Smooth muscle cell of the umbilical artery (primary cell): ENCODE data around the gene C1orf198. TPM values are rescaled to one million over a fixed set of nuclear protein-coding genes. Genes with fewer than 3 reads are reported as not detected.

Source experiments
- total RNA-seq: library from RNA; depleted of rRNA; stranded (reverse); fragments of >200 nt; gene quantifications from 2 replicates; pipeline ENCODE4 v1.2.3, GENCODE V29; 2014

The C1orf198 gene
- total RNA-seq, result 24.6 and 41.4 TPM in 2 replicates

GRCh38 chr1:230867903-230868735 lies at the start of gene C1orf198:
Gene C1orf198 (minus strand): TSS chr1:230868521. CDS start chr1:230868512, 9 bp downstream.

Other genes starting within 250 kb of the C1orf198 start
- gene COG2, start 226.0 kb downstream of the C1orf198 start, total RNA-seq, result 19.6 and 21.2 TPM in 2 replicates
- 0.09 TPM in 1 of 2 replicates, not detected in the other for gene AGT, start 154.4 kb downstream of the C1orf198 start, total RNA-seq
- gene CAPN9, start 121.1 kb downstream of the C1orf198 start, total RNA-seq, result not detected in 2 replicates
- gene TTC13, start 110.3 kb upstream of the C1orf198 start, total RNA-seq, result 20.8 and 30.6 TPM in 2 replicates
- gene ARV1, start 110.6 kb upstream of the C1orf198 start, total RNA-seq, result 11.3 and 15.7 TPM in 2 replicates
- gene FAM89A, start 171.7 kb upstream of the C1orf198 start, total RNA-seq, result 2.9 and 6.2 TPM in 2 replicates